GM19395 (cell line): ENCODE results near the gene KRT33B.
"Not testable (repeated sequence)": the region's sequence is repeated elsewhere in the genome, so short reads cannot be mapped to it uniquely, and the experiment has no call there.

Experiments used
- ATAC-seq: cut with Tn5 transposase; IDR thresholded peaks from one replicate; pipeline ENCODE4 v1.9.1; 2021; ENCODE audit warnings: mild to moderate bottlenecking, moderate library complexity; ENCODE audit not compliant: unreplicated experiment

Gene KRT33B

GRCh38 chr17:41394254-41394996, 24.8 kb upstream of the KRT33B start:
- ATAC-seq = no peak

DNA sequence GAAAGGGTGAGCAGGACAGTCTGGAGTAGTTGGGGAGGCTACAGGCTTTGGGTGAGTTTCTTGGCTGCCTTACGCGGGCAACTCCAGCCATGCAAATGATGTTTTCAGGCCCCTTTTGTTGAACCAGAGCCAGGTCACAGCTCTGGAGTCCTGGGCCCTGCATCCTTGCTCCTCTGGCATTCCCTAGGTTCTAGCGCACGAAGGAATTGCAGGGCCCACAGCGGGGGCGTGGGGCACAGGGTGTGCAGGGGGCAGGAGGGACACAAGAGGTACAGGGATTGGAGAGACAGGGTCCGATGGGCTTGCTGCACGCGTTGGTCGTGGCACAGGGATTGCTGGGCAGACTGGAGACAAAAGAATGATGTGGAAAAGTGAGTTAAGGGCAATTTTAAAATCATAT, 24.2 kb upstream of the KRT33B start:
- ATAC-seq = no peak

- ATAC-seq = no peak
These were observed 23.7 kb upstream of the KRT33B start for GRCh38 chr17:41393294-41393693.

DNA sequence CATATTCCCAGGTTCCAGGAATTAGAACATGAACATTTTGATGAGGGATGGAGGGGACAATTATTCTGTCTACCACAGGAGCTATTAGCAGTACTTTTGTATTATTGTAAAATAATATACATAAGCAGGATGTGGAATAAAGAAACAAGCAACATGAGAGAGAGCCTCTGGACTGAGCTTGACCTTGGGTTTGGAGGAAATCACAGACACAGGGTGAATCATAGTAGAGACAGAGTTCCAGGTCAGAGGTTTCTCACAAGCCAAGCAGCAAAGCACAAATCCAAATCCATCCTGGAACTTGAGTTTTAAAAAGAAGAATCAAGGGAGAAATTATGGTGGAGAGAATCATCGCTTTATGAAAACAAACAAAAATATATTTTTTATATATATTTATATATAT, 22.7 kb upstream of the KRT33B start:
- ATAC-seq = no peak

GRCh38 chr17:41391535-41391934, 21.9 kb upstream of the KRT33B start:
- ATAC-seq = no peak

- ATAC-seq = no peak
These were observed 20.9 kb upstream of the KRT33B start for GRCh38 chr17:41390411-41390938.

DNA sequence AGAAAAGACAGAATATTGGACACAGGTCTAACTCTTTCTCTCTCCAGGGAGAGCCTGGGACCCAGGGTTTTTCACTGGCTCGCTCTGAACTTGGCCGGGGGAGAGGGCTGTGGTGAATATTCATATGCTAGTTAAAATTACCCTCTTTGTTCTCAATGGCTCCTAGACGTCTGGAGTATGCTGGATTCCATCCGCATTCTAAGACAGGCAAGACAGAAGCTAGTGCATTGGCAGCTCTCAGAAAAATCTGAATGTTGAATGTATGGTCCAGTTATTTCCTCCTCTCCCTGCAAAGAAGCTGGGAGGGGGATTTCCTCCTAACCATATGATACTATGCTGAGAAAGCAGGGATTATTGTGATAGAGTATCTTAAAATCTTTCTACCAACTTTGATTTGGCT, 18.1 kb upstream of the KRT33B start:
- ATAC-seq = no peak

DNA sequence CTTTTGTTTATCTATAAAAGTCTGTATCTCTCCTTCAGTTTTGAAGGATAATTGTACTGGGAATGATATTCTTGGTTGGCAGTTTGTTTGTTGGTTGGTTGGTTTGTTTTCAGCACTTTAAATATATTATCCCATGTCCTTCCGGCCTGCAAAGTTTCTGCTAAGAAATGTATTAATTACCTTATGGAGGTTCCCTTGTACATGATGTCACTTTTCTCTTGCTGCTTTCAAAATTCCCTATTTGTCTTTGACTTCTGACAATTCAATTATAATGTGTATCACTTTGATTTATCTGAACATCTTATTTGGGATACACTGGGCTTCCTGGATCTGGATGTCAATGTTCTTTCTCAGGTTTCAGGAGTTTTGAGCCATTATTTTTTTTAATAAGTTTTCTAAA, 16.6 kb upstream of the KRT33B start:
- no peak for ATAC-seq

DNA sequence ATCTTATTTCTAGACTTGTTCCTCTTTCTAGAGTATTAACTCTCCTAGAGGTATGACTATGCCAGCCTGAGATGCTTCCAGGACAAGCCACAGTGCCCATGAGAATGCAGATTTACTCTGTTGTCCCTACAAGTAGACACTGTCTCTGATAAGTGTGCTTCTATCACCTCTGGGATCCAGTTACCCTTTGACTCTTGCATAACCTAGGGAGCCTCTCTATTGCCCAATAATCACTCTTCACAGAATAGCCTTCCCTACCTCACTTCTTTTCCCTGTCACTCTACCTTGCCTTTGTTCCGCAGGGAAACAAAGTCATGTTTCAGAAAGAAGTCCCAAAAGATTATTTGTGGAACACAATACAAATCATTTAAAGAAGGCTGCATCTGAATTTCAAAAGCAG, 14.1 kb upstream of the KRT33B start:
- ATAC-seq = no peak

- no peak for ATAC-seq
These were observed 12.8 kb upstream of the KRT33B start for GRCh38 chr17:41382394-41382793.

DNA sequence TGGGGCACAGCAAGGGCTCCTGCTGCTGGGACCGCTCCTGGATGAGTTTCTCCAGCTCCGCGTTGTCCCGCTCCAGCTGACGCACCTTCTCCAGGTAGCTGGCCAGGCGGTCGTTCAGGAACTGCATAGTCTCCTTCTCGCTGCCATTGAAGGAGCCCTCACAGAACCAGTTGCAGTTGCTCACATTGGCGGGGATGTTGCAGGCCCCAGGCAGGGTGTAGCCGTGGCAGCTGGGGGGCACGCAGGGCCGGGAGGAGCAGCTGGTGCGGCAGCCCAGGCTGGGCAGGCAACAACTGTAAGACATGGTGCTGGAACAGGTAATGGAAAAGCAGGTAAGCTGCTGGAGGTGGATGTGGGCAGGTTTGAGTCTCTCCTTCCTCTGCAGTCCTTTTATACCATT, 12.3 kb upstream of the KRT33B start, which contains the start of gene KRT34:
Gene KRT34 (minus strand): TSS at position 364 of the 400 bp plus-strand sequence. CDS start 60 bp downstream, at position 304.
- not testable (repeated sequence) for ATAC-seq

DNA sequence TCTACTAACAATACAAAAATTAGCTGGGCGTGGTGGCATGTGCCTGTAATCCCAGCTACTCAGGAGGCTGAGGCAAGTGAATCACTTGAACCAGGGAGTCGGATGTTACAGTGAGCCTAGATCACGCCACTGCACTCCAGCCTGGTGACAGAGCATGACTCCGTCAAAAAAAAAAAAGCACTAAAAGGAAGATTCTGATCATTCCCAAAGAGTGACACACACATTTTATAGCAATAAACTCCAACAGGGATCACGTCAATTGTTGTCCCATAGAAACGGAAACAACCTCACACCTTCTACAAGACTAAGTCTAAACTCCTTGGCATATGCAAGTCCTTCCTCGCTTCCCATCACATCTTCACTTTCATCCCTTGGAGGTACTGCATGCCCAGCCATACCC, 10.5 kb upstream of the KRT33B start:
- ATAC-seq = not testable (repeated sequence)

DNA sequence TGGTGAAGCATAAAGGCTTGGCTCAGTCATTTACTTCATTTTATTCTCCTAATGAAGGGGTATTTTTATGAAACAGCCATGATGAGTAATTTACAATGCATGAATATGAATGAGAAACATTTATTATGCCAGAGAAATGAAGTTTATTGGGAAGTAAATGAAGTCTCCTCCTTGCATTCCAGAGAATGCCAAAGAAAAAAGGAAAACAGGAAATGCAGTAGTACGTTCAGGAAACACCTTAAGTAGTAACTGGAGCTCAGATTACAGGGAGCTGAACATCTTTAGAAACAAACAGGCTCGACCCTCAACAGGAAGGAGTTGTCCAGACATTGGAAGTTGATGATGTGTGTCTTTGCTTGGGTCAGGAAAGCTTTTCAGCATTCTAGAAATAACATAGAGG, 7.9 kb upstream of the KRT33B start:
- no peak for ATAC-seq

DNA sequence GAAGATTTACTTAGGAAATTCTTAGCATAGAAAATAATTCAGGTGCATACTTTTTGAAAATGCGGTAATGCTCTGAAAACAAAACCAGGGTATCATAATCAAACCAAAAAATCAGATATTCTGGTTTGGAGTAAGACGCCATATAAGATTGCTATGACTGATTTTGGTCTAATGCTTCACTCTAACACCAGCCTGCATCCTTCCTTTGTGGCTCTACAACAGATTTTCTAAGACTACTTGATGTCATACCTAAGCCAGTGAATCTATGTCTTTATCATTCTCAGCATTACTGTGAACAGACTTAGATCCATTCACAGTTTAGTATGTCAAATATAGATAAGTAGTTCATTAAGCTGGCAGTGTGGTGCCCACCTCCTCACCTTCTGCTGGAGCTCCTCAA, 590 bp downstream of the KRT33B start:
- no peak for ATAC-seq

DNA sequence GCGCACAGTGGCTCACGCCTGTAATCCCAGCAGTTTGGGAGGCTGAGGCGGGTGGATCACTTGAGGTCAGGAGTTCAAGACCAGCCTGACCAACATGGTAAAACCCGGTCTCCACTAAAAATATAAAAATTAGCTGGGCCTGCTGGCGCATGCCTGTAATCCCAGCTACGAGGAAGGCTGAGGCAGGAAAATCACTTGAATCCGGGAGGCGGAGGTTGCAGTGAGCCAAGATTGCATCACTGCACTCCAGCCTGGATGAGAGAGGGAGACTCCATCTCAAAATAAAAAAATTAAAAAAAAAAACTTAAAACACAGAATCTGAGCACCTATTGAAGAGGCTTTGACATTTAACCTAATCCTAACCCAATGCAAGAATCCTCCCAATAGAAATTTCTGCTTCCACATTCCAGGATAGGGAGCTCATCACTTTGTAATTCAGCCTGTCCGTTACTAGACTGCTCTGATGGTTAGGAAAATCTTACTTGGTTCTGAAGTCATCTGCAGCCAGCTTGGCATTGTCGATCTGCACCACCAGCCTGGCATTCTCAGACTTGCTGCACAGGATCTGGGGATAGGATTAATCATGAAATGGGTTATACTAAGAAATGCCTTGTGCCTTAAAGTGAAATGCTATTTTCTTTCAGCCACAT, 2.1 kb downstream of the KRT33B start:
- ATAC-seq = no peak

DNA sequence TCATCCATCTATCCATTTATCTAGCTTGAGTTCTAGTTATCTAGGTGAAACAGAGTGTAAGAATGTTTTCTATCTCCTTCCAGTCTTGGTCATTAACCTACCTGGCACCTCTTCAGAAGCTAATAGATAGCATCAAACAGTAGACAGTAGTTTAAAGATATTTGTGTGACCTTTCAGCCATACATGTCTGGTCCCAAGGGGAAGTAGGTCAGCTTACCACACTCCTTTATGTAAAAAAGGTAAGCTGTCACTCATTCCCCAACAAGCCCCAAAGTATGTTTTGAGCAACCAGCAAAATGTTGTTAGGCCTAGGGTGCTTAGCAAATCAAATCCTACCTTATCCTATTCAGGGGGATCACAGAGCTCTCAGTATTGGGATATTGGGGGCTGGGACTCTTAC, 3.5 kb downstream of the KRT33B start:
- ATAC-seq = no peak

GRCh38 chr17:41363881-41364280, 5.7 kb downstream of the KRT33B start:
- no peak for ATAC-seq

- no peak for ATAC-seq
These were observed 9.2 kb downstream of the KRT33B start for GRCh38 chr17:41360296-41360995.

DNA sequence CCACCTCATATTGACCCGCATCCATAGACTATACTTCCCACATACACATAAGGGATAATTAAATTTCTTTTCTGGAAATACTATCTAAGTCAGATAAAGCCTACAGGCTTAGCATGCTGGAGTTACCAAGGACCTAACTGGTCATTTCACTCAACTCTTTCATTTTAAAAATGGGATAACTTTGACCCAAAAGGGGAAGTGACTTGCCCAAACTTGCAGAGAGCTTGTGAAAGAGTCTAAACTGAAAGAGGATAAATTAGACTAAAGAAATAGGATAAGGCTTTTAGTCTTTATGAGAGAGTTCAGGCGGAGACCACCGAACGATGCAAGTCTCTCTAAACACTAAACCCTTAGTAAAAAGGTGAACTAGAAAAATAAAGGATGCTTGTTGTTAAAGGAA, 15.1 kb downstream of the KRT33B start:
- ATAC-seq = no peak

DNA sequence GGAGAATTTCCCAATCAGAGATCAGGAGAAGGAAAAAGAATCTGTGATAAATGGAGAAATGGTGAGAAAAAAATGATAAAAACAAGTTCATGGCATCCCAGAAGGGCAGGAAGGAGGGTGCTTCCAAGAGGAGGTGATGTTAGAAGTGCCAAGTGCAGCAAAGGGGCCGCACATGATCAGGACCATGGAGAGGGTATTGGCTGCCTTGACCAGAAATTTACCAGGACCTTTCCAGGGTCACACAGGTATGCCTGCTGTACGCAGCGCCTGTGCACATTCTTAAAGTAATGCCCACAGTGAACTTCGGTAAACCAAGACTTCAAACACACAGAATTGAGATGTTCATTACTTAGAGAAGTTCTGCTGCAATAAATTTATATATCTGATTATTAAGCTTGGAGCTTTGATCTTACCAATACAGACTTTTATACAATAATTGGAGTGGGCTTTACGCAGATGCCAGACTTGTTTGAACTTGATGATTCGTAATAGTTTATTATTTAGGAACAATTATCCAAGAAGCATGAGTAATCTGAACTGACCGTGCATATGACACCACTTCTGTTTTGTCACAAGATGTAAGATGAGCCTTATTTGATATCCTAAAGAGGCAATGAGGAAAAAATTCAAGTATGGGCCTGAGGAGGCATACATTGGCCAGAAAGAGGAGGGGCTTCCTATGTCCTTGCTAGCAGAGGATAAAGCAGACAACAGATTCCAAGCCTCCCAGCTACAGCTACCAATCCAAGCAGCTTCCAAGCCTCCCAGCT, 16.8 kb downstream of the KRT33B start:
- no peak for ATAC-seq

DNA sequence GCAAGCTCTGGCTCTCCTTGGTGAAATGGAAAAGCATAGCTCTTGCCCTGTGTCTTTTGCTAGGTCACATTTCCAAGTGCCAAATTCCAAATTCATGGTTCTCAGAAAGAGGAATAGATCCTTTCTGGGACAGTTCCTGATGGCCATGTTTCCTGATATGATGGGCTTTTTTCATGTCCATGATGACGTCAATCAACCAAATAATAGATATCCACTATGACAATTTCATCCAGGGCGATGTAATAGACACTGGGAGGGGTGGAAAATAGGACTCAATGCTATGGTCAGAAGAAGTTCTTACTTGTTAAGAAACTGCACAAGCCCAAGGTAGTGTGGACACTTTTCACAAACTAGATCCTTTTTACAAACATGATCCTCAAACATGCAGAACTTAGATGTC, 18.4 kb downstream of the KRT33B start:
- ATAC-seq = no peak
